ENCODE data around the gene EPDR1.

GRCh38 chr7:37943905-37944736, 23.7 kb downstream of the EPDR1 start:
- TF ChIP-seq POLR2A (IDR thresholded peaks at IDR 0.05; ENCODE audit: low read length), result no peak
- no peak for TF ChIP-seq GATA1 (IDR thresholded peaks at IDR 0.05; ENCODE audit: low read depth, low read length)

All from erythroblast (primary cell).